GM23248 (cell line): ENCODE results near the gene NPR2. TPM values are rescaled to one million over a fixed set of nuclear protein-coding genes. Genes with fewer than 3 reads are reported as not detected.

Source experiments
- DNase-seq: peaks from one replicate; pipeline ENCODE4 v3.0.0-alpha.2; 2015
- H2AFZ ChIP-seq: fragments of 200-600 bp; sonication (generic); 2 replicates; pipeline ENCODE4 v1.6.1; 2016; ENCODE audit warnings: antibody characterized with exemption
- H3F3A ChIP-seq: fragments of 200-600 bp; sonication (generic); 2 replicates; pipeline ENCODE4 v1.6.1; 2016; ENCODE audit warnings: mild to moderate bottlenecking, antibody characterized with exemption, mixed run types; ENCODE audit not compliant: insufficient read depth
- H3K27ac ChIP-seq: fragments of 200-600 bp; sonication (generic); 2 replicates; pipeline ENCODE4 v1.5.1; 2016; ENCODE audit warnings: mild to moderate bottlenecking
- H3K27me3 ChIP-seq: fragments of 200-600 bp; sonication (generic); replicated peaks from 2 replicates; pipeline ENCODE4 v1.6.1; 2016; ENCODE audit warnings: mild to moderate bottlenecking; ENCODE audit not compliant: insufficient read depth
- H3K36me3 ChIP-seq: fragments of 200-600 bp; sonication (generic); 2 replicates; pipeline ENCODE4 v1.6.1; 2016; ENCODE audit warnings: low read depth, mild to moderate bottlenecking
- H3K4me1 ChIP-seq: fragments of 200-600 bp; sonication (generic); 2 replicates; pipeline ENCODE4 v1.6.1; 2016; ENCODE audit warnings: mild to moderate bottlenecking; ENCODE audit not compliant: insufficient read depth
- H3K4me2 ChIP-seq: fragments of 200-600 bp; sonication (generic); one replicate; pipeline ENCODE4 v1.6.1; 2016; ENCODE audit warnings: mild to moderate bottlenecking; ENCODE audit not compliant: unreplicated experiment
- H3K4me3 ChIP-seq: fragments of 200-600 bp; sonication (generic); 2 replicates; pipeline ENCODE4 v1.5.1; 2016; ENCODE audit warnings: mild to moderate bottlenecking
- H3K79me2 ChIP-seq: fragments of 200-600 bp; sonication (generic); 2 replicates; pipeline ENCODE4 v1.6.1; 2016; ENCODE audit warnings: mild to moderate bottlenecking; ENCODE audit not compliant: insufficient read depth
- H3K9ac ChIP-seq: fragments of 200-600 bp; sonication (generic); 2 replicates; pipeline ENCODE4 v1.6.1; 2016; ENCODE audit warnings: mild to moderate bottlenecking
- H3K9me2 ChIP-seq: fragments of 200-600 bp; sonication (generic); 2 replicates; pipeline ENCODE4 v1.6.1; 2016; ENCODE audit warnings: mixed run types, mild to moderate bottlenecking, moderate library complexity; ENCODE audit not compliant: insufficient read depth
- H3K9me3 ChIP-seq: fragments of 200-600 bp; sonication (generic); one replicate; pipeline ENCODE4 v1.6.1; 2017; ENCODE audit warnings: low read depth
- H4K20me1 ChIP-seq: fragments of 200-600 bp; sonication (generic); 2 replicates; pipeline ENCODE4 v1.6.0; 2016; ENCODE audit not compliant: insufficient read depth
- EZH2 ChIP-seq: fragments of 200-600 bp; sonication (generic); IDR thresholded peaks from 2 replicates; pipeline ENCODE4 v1.6.1; 2018; ENCODE audit warnings: antibody characterized with exemption, mild to moderate bottlenecking; ENCODE audit not compliant: insufficient read depth, poor library complexity, severe bottlenecking
- EZH2phosphoT487 ChIP-seq: fragments of 200-600 bp; sonication (generic); IDR thresholded peaks from 2 replicates; pipeline ENCODE4 v1.6.1; 2018; ENCODE audit warnings: antibody characterized with exemption, moderate library complexity, mild to moderate bottlenecking, low read depth; ENCODE audit not compliant: insufficient read depth
- WGBS, 2 experiments: methylation state at CpG; one replicate each; pipeline ENCODE4 v1.1.6; 2015 to 2017; ENCODE audit warnings: low lambda C conversion rate in 2 of 2, low coverage in 1 of 2; ENCODE audit errors: missing lambda C conversion rate in 2 of 2; 5-methylcytosine and 5-hydroxymethylcytosine counted together
- in situ Hi-C: fragments of 300-500 bp; cut with MboI; formaldehyde crosslinking; loops from 2 replicates; pipeline ENCODE4 v1.15.0; 2020
- polyA plus RNA-seq: library from polyadenylated mRNA; unstranded; fragments of >200 nt; fragmentation: Nextera tagmentation; extraction: Ambion mirVana; gene quantifications from 2 replicates; pipeline ENCODE4 v1.2.1, GENCODE V29; 2016
- total RNA-seq: library from RNA; depleted of rRNA; stranded (reverse); fragments of >200 nt; shearing (Covaris generic); gene quantifications from 2 replicates; pipeline ENCODE4 v1.2.3, GENCODE V29; 2014

NPR2 gene
- total and polyA plus RNA-seq, 2 experiments from 2014 or later = 11.8 to 26.9 TPM

DNA sequence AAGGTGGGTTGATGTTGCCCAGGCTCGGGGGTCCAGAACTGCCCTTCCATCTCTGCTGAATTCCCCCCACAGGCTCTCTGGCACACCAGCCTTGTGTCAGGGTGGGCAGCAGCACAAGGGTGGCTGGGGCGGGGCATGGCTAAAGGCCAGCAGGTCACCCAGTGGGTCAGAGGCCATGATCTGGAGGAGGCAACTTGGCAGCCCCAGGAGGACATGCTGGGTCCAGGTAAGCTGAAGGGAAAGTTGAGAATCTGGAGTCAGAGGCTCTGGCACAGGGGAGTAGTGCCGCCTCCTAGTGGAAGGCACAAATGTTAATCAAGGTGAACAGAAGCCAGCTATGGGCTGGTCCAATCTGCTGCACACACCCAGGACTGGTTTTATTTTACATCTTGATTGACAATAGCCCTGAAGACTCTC is 43.8 kb downstream of the NPR2 start:
- Histone ChIP-seq H3K36me3 (no peaks in the 10 kb centered on the region), H4K20me1 (no peaks in the 10 kb centered on the region), H3K27ac (no peak overlapping the region), H3K4me3 (no peak overlapping the region), H3F3A (no peaks in the 10 kb centered on the region), H3K9me3 (no peaks in the 10 kb centered on the region), H2AFZ (no peak overlapping the region), H3K79me2 (peaks cover 8% of the 10 kb centered on the region; the same call in 1 of the 2 replicates), H3K9ac (no peak overlapping the region), H3K27me3 (no peaks in the 10 kb centered on the region), H3K4me2 (no peak overlapping the region), H3K4me1 (no peaks in the 10 kb centered on the region; the same call in 1 of the 2 replicates), H3K9me2 (no peaks in the 10 kb centered on the region)
- 88 to 94% methylated on average over 3 of the region's 3 CpGs for WGBS, 2 experiments
- TF ChIP-seq EZH2 = no peak
- in situ Hi-C loops = no loop called here
- peak; percentile 31 for DNase-seq

- Histone ChIP-seq H3K4me2 (no peak overlapping the region), H3K36me3 (no peaks in the 10 kb centered on the region), H3K9ac (no peak overlapping the region), H3K79me2 (peaks cover 2% of the 10 kb centered on the region; the same call in 1 of the 2 replicates), H4K20me1 (no peaks in the 10 kb centered on the region), H3K4me3 (no peak overlapping the region), H3K4me1 (no peaks in the 10 kb centered on the region), H3K27me3 (no peaks in the 10 kb centered on the region), H2AFZ (no peak overlapping the region), H3K27ac (no peak overlapping the region), H3F3A (no peaks in the 10 kb centered on the region), H3K9me3 (no peaks in the 10 kb centered on the region), H3K9me2 (no peaks in the 10 kb centered on the region)
- WGBS, 2 experiments = 76 to 78% methylated on average over 2 of the region's 2 CpGs
- DNase-seq = no peak
- in situ Hi-C loops = no loop called here
- TF ChIP-seq EZH2 (no peak), EZH2phosphoT487 (no peak)
Measured at GRCh38 chr9:35835766-35836165, 44.4 kb downstream of the NPR2 start.

- no peak overlapping the region for H3K27ac ChIP-seq
- H3K9me2 ChIP-seq = no peaks in the 10 kb centered on the region
- no peak overlapping the region for H3K4me3 ChIP-seq
- H3K79me2 ChIP-seq = no peaks in the 10 kb centered on the region
- no peak overlapping the region for H3K9ac ChIP-seq
- no peaks in the 10 kb centered on the region for H3K36me3 ChIP-seq
- no peaks in the 10 kb centered on the region for H4K20me1 ChIP-seq
- in situ Hi-C loops = no loop called here
- no peak overlapping the region for H3K4me2 ChIP-seq
- WGBS, 2 experiments = 93 to 96% methylated on average over 5 of the region's 5 CpGs
- no peaks in the 10 kb centered on the region for H3K4me1 ChIP-seq
- TF ChIP-seq EZH2 (no peak), EZH2phosphoT487 (no peak)
- H3K9me3 ChIP-seq = no peaks in the 10 kb centered on the region
- DNase-seq = no peak
- H3F3A ChIP-seq = no peaks in the 10 kb centered on the region
- H2AFZ ChIP-seq = no peak overlapping the region
- no peaks in the 10 kb centered on the region for H3K27me3 ChIP-seq
Measured at GRCh38 chr9:35836595-35836994, 45.2 kb downstream of the NPR2 start.

- no peaks in the 10 kb centered on the region for H3K36me3 ChIP-seq
- H3K9me2 ChIP-seq = no peaks in the 10 kb centered on the region
- peaks cover 15% of the 10 kb centered on the region for H3K4me1 ChIP-seq
- H3K4me3 ChIP-seq = no peak overlapping the region
- no peaks in the 10 kb centered on the region for H4K20me1 ChIP-seq
- H3K4me2 ChIP-seq = no peak overlapping the region
- H3F3A ChIP-seq = peaks cover 21% of the 10 kb centered on the region
- H3K79me2 ChIP-seq = no peaks in the 10 kb centered on the region
- DNase-seq = no peak
- no peak overlapping the region for H3K9ac ChIP-seq
- no peak overlapping the region for H3K27ac ChIP-seq
- TF ChIP-seq EZH2 = no peak
- no peak for TF ChIP-seq EZH2phosphoT487
- no peaks in the 10 kb centered on the region for H3K9me3 ChIP-seq
- no peaks in the 10 kb centered on the region for H3K27me3 ChIP-seq
- in situ Hi-C loops = no loop called here
- WGBS, 2 experiments = 97% methylated on average over 5 of the region's 5 CpGs
- H2AFZ ChIP-seq = no peak overlapping the region
Measured at GRCh38 chr9:35839926-35840325, 48.5 kb downstream of the NPR2 start.
